K562 (cell line): ENCODE measurements around the gene TAOK2. TPM values are rescaled to one million over a fixed set of nuclear protein-coding genes. Genes with fewer than 3 reads are reported as not detected.
A peak's percentile ranks its signal among the peaks of the same experiment; 100 is the strongest.

Source experiments
- ATAC-seq: fragments of 200-7000 bp; cut with Tn5 transposase; 3 replicates; pipeline ENCODE4 v1.9.1; 2020; ENCODE audit warnings: moderate library complexity
- BruUV-seq: library from RNA; stranded (reverse); fragments of 400-500 nt; replicated peaks from 2 replicates; lab custom pipeline; 2021; lab: Mats Ljungman, UMichigan
- CTCF ChIA-PET: fragments of 300-600 bp; formaldehyde crosslinking; extraction: SDS; loops from one replicate; lab custom pipeline; 2021; ENCODE audit warnings: low intra/inter-chr PET ratio; lab: Yijun Ruan, JAX
- POLR2A ChIA-PET: fragments of 300-600, 350-650 bp; sonication (Branson Sonifier 250); formaldehyde crosslinking; extraction: SDS; loops from one replicate; lab custom pipeline; 2021; ENCODE audit warnings: antibody characterized with exemption, inconsistent platforms; lab: Yijun Ruan, JAX
- DNase-seq, 4 experiments: peaks; one replicate each; pipeline versions ENCODE4 v3.0.0 to v3.0.0-alpha.2; 2011 to 2018; ENCODE audit warnings: low spot score in 3 of 4, mixed read lengths in 3 of 4; ENCODE audit errors: extremely low read depth in 1 of 4
- FAIRE-seq: peaks from 2 replicates; lab custom pipeline; 2011; peaks lifted over from hg19 to GRCh38; lab: Jason Lieb, UNC
- H2AFZ ChIP-seq: 2 replicates; pipeline ENCODE4 v1.6.0; 2011; ENCODE audit warnings: low read depth, low read length, control low read depth, inconsistent platforms
- H3K27ac ChIP-seq: fragments of 200-600 bp; 3 replicates; pipeline ENCODE4 v1.8.0; 2011; ENCODE audit warnings: low read depth, mild to moderate bottlenecking, control low read depth, inconsistent platforms, low read length, moderate library complexity, mixed read lengths; ENCODE audit errors: extremely low read depth
- H3K27me3 ChIP-seq, 2 experiments: fragments of 300-600 bp in 1 of 2; 2 replicates in 1 of 2; 3 replicates in 1 of 2; pipeline versions ENCODE4 v1.6.0 to v1.8.0; 2011; ENCODE audit warnings: inconsistent platforms in 2 of 2, low read length in 2 of 2, mild to moderate bottlenecking in 1 of 2, mixed read lengths in 1 of 2, moderate library complexity in 1 of 2; ENCODE audit not compliant: control insufficient read depth in 2 of 2, insufficient read depth in 2 of 2
- H3K36me3 ChIP-seq: fragments of 300-600 bp; 3 replicates; pipeline ENCODE4 v1.8.0; 2011; ENCODE audit warnings: mild to moderate bottlenecking, low read length, inconsistent platforms; ENCODE audit not compliant: control insufficient read depth, insufficient read depth
- H3K4me1 ChIP-seq, 2 experiments: fragments of 200-600 bp in 1 of 2; replicated peaks in 1 of 2; 2 replicates in 1 of 2; 3 replicates in 1 of 2; pipeline versions ENCODE4 v1.5.1 to v1.8.0; 2011; ENCODE audit warnings: inconsistent platforms in 2 of 2, low read length in 2 of 2, mild to moderate bottlenecking in 1 of 2, mixed read lengths in 1 of 2, moderate library complexity in 1 of 2; ENCODE audit not compliant: control insufficient read depth in 2 of 2, insufficient read depth in 2 of 2
- H3K4me2 ChIP-seq: 2 replicates; pipeline ENCODE4 v1.6.1; 2011; ENCODE audit warnings: low read length, control low read depth, inconsistent platforms, mixed read lengths; ENCODE audit not compliant: insufficient read depth
- H3K4me3 ChIP-seq: fragments of 200-600 bp; sonication (generic), shearing (Covaris generic); 2 replicates; pipeline ENCODE4 v1.5.1; 2016; ENCODE audit warnings: control low read depth, inconsistent platforms
- H3K79me2 ChIP-seq: fragments of 200-600 bp; 3 replicates; pipeline ENCODE4 v1.8.0; 2011; ENCODE audit warnings: low read length, inconsistent platforms; ENCODE audit not compliant: control insufficient read depth, insufficient read depth
- H3K9ac ChIP-seq, 2 experiments: 2 replicates each; pipeline versions ENCODE4 v1.6.0 to v1.6.1; 2011; ENCODE audit warnings: low read depth in 2 of 2, low read length in 2 of 2, control low read depth in 1 of 2, inconsistent platforms in 1 of 2, mild to moderate bottlenecking in 1 of 2, mixed read lengths in 1 of 2; ENCODE audit not compliant: insufficient read depth in 1 of 2
- H3K9me1 ChIP-seq: one replicate; pipeline ENCODE4 v1.6.0; 2011; ENCODE audit warnings: inconsistent platforms, mild to moderate bottlenecking, low read length, moderate library complexity; ENCODE audit not compliant: control insufficient read depth, insufficient read depth
- H3K9me3 ChIP-seq: replicated peaks from 2 replicates; pipeline ENCODE4 v1.5.1; 2011; ENCODE audit warnings: low read depth, low read length, inconsistent platforms; ENCODE audit not compliant: control insufficient read depth, insufficient read depth
- H4K20me1 ChIP-seq: replicated peaks from 2 replicates; pipeline ENCODE4 v1.6.1; 2011; ENCODE audit warnings: low read length, inconsistent platforms, mixed read lengths; ENCODE audit not compliant: control insufficient read depth, insufficient read depth
- BACH1 ChIP-seq: fragments of 200-800 bp; sonication (Bioruptor generic); IDR thresholded peaks from 2 replicates; pipeline ENCODE4 v1.6.1; 2016; ENCODE audit warnings: missing genetic modification characterization, missing compliant biosample characterization
- BRD9 ChIP-seq: fragments of 450-650 bp; IDR thresholded peaks from 2 replicates; pipeline ENCODE4 v1.6.1; 2018; ENCODE audit warnings: low read depth; ENCODE audit not compliant: partially characterized antibody
- CBX5 ChIP-seq: IDR thresholded peaks from 2 replicates; pipeline ENCODE4 v1.6.1; 2014; ENCODE audit warnings: low read depth, borderline replicate concordance
- EP400 ChIP-seq: fragments of 450-650 bp; IDR thresholded peaks from 2 replicates; pipeline ENCODE4 v1.6.1; 2017; ENCODE audit warnings: antibody characterized with exemption, mild to moderate bottlenecking, moderate library complexity
- ETS2 ChIP-seq: IDR thresholded peaks from 2 replicates; pipeline ENCODE4 v1.6.1; 2016; ENCODE audit warnings: borderline replicate concordance, missing genetic modification characterization, mild to moderate bottlenecking, moderate library complexity, missing compliant biosample characterization; ENCODE audit not compliant: poor library complexity, severe bottlenecking
- GABPB2 ChIP-seq: fragments of 250-450 bp; sonication (Bioruptor Pico); conservative IDR thresholded peaks from 2 replicates; pipeline ENCODE4 v1.5.1; 2021; ENCODE audit warnings: mild to moderate bottlenecking
- HDAC1 ChIP-seq, 2 experiments: fragments of 450-650 bp; IDR thresholded peaks; 2 replicates each; pipeline ENCODE4 v1.6.1; 2016 to 2017; ENCODE audit warnings: inconsistent platforms in 1 of 2, mild to moderate bottlenecking in 1 of 2, moderate library complexity in 1 of 2
- IRF2 ChIP-seq: sonication (generic); formaldehyde crosslinking; IDR thresholded peaks from 2 replicates; pipeline ENCODE4 v1.8.1; 2022; ENCODE audit warnings: mild to moderate bottlenecking, missing genetic modification reagents
- KDM5B ChIP-seq: fragments of 200-600 bp; sonication (generic); IDR thresholded peaks from 2 replicates; pipeline ENCODE4 v1.6.1; 2012; ENCODE audit warnings: low read depth, mild to moderate bottlenecking, moderate library complexity, low read length, control low read depth, inconsistent platforms; ENCODE audit not compliant: insufficient replicate concordance
- MTA3 ChIP-seq: fragments of 450-650 bp; formaldehyde crosslinking; IDR thresholded peaks from 2 replicates; pipeline ENCODE4 v1.6.1; 2017; ENCODE audit warnings: mild to moderate bottlenecking, borderline replicate concordance
- NR2F6 ChIP-seq: fragments of 450-650 bp; formaldehyde crosslinking; IDR thresholded peaks from 2 replicates; pipeline ENCODE4 v1.4.0; 2020; ENCODE audit warnings: mild to moderate bottlenecking
- PHF8 ChIP-seq: fragments of 200-600 bp; sonication (generic); IDR thresholded peaks from 2 replicates; pipeline ENCODE4 v1.6.1; 2012; ENCODE audit warnings: mixed run types, mild to moderate bottlenecking, inconsistent platforms, low read length, moderate library complexity, borderline replicate concordance
- RCOR1 ChIP-seq, 2 experiments: IDR thresholded peaks; 2 replicates each; pipeline ENCODE4 v1.6.1; 2012; ENCODE audit warnings: low read depth in 2 of 2, low read length in 2 of 2, borderline replicate concordance in 1 of 2, improper control_type of control experiment in 1 of 2
- SAFB ChIP-seq: fragments of 200-400 bp; formaldehyde crosslinking; IDR thresholded peaks from 2 replicates; pipeline ENCODE4 v1.6.1; 2017; ENCODE audit warnings: low read depth, low read length, borderline replicate concordance
- SRSF3 ChIP-seq: fragments of 200-400 bp; formaldehyde crosslinking; IDR thresholded peaks from 2 replicates; pipeline ENCODE4 v1.6.1; 2016; ENCODE audit warnings: mild to moderate bottlenecking, low read length, moderate library complexity; ENCODE audit not compliant: insufficient read depth
- ZNF77 ChIP-seq: fragments of 250-450 bp; sonication (Bioruptor Pico); IDR thresholded peaks from 2 replicates; pipeline ENCODE4 v1.5.0; 2020
- WGBS: fragments of 100-300 bp; shearing (Covaris generic); methylation state at CpG from one replicate; pipeline ENCODE4 v1.1.6; 2016; ENCODE audit warnings: low coverage, mixed read lengths; ENCODE audit not compliant: insufficient coverage; ENCODE audit errors: missing lambda C conversion rate; 5-methylcytosine and 5-hydroxymethylcytosine counted together
- in situ Hi-C: fragments of 300-500 bp; cut with MboI; formaldehyde crosslinking; loops from 4 replicates; pipeline ENCODE4 v1.15.0; 2018; ENCODE audit warnings: inconsistent platforms, mixed read lengths
- intact Hi-C: fragments of 100-400 bp; cut with micrococcal nuclease; formaldehyde crosslinking; loops from 2 replicates; pipeline ENCODE4 v1.14.2; 2022
- polyA plus RNA-seq, 8 experiments: library from polyadenylated mRNA; depleted of rRNA in 4 of 8; stranded (reverse) in 5 of 8; unstranded in 3 of 8; fragments of >200 nt; fragmentation: Nextera tagmentation in 2 of 8; fragmentation: Illumina TruSeq in 1 of 8; extraction: Ambion mirVana in 2 of 8; extraction: Trizol in 1 of 8; gene quantifications; 2 replicates each; pipeline versions ENCODE4 v1.2.1 to v1.2.3, GENCODE V29; 2011 to 2014; ENCODE audit warnings: inconsistent platforms in 1 of 8, missing spikeins in 1 of 8
- total RNA-seq, 7 experiments: library from RNA; depleted of rRNA in 6 of 7; stranded (reverse); fragments of >200 nt in 6 of 7; fragmentation: Illumina TruSeq in 2 of 7; extraction: Trizol in 2 of 7; gene quantifications; 2 replicates each; pipeline versions ENCODE4 v1.2.1 to v1.2.3, GENCODE V29; 2011 to 2021; ENCODE audit warnings: low replicate concordance in 1 of 7
- TF ChIP-seq, protein P1 (sequence below): fragments of 250-450 bp; sonication (Bioruptor Pico); IDR thresholded peaks from 2 replicates; pipeline ENCODE4 v1.4.0; 2020
- TF ChIP-seq, protein P2 (sequence below): fragments of 450-650 bp; IDR thresholded peaks from 2 replicates; pipeline ENCODE4 v1.6.1; 2016; ENCODE audit warnings: borderline replicate concordance

TAOK2 gene
- total and polyA plus RNA-seq, 9 of the 15 experiments (the other 6 are each of a cell fraction or from before 2014, with no cell fraction given) = 0.10 to 41.8 (median 13.7) TPM

DNA sequence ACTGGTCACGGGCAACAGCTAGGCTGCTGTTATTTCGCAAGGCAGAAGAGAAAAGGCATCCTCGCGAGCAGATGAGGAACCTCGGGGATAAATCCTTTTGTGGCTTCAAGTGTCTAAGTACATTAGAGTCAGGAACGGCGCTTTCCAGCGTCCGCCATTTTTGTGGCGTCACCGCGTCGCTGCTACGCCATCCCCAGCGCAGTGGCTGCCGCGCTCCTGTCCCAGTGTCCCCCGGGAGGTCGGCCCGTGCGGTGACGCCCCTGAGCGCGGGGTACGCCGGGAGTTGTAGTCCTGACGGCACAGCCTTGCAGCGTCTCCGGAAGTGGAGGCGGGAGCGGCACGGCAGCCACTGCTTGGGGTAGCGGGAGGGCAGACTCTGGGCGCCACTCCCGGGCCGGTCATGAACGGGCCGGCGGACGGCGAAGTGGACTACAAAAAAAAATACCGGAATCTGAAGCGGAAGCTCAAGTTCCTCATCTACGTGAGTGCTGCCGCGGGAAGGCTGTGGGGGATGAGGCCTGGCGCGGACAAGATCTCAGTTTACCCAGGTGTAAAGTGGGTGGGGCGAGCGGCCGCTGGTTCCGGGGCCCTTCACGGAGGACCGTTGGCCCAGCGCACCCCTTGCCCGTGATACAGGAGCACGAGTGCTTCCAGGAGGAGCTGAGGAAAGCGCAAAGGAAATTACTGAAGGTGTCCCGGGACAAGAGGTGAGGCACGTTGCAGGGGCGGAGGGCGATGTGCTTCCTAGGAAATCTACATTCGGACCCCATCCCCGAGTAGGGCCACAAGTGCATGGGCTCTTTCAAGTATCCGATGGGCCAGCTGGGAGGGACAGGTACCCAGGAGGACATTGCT is 22.5 kb downstream of the TAOK2 start, which contains the start of gene INO80E:
Gene INO80E, plus strand, starts transcription at position 331 of the 855 bp plus-strand sequence. Its CDS starts 70 bp downstream, at position 401.
- Histone ChIP-seq H3K9ac (peak within 1 kb of the TSS; percentile 97 to 100), H3K27ac (peak within 1 kb of the TSS; percentile 100), H3K27me3 (no peaks in the 10 kb centered on the region), H4K20me1 (no peaks in the 10 kb centered on the region), H3K9me1 (no peaks in the 10 kb centered on the region), H3K4me3 (peak within 1 kb of the TSS; percentile 80), H3K4me1 (peaks cover 16 to 54% of the 10 kb centered on the region in 2 experiments; a peak in 4 of 5 replicates), H3K9me3 (no peaks in the 10 kb centered on the region), H3K36me3 (peaks cover 45% of the 10 kb centered on the region), H3K79me2 (peaks cover 15% of the 10 kb centered on the region), H2AFZ (peak within 1 kb of the TSS; percentile 98), H3K4me2 (peak within 1 kb of the TSS; percentile 96)
- intact Hi-C loops = loop anchor here (5.0 kb wide), 1 partner anchor 69 kb away; the partner anchor contains the start of gene KCTD13
- FAIRE-seq (peak; percentile 100), ATAC-seq (peak; percentile 97), DNase-seq (peak; percentile 95 to 98 (median 97))
- ChIA-PET CTCF (no interaction called here), POLR2A (interaction anchor here (0.6 to 1.1 kb wide), 5 partner anchors 13 to 269 kb away, joined by 3 to 4 read pairs (median 3); partner anchors contain the start of gene ASPHD1)
- under 1% methylated on average over 65 of the region's 65 CpGs for WGBS
- in situ Hi-C loops = no loop called here
- BruUV-seq = TSS peak; percentile 60
- TF ChIP-seq NR2F6 (CRISPR knock-in tag) (no peak), GABPB2 (CRISPR knock-in tag) (no peak), RCOR1 (IDR thresholded peaks at IDR 0.05; ENCODE audit: borderline replicate concordance in 1 of 2, low read depth in 2 of 2, low read length in 2 of 2) (0 out of 4 replicates have a peak, but pooled peaks of 1 of the 2 experiments have one; percentile 42), CBX5 (no peak), KDM5B (peak; percentile 92), EP400 (peak; percentile 93), HDAC1 (IDR thresholded peaks at IDR 0.05) (0 out of 4 replicates have a peak, but pooled peaks of 1 of the 2 experiments have one; percentile 4), ZNF77 (no peak), IRF2 (no peak), ETS2 (tag) (no peak), BRD9 (peak; percentile 18), SRSF3 (0 out of 2 replicates have a peak, but pooled peaks have one; percentile 68), MTA3 (peak; percentile 32; the same call in 1 of the 2 replicates), BACH1 (tag) (peak; percentile 44; the same call in 1 of the 2 replicates), PHF8 (peak; percentile 86), SAFB (no peak)
- TF ChIP-seq, protein P1, sequence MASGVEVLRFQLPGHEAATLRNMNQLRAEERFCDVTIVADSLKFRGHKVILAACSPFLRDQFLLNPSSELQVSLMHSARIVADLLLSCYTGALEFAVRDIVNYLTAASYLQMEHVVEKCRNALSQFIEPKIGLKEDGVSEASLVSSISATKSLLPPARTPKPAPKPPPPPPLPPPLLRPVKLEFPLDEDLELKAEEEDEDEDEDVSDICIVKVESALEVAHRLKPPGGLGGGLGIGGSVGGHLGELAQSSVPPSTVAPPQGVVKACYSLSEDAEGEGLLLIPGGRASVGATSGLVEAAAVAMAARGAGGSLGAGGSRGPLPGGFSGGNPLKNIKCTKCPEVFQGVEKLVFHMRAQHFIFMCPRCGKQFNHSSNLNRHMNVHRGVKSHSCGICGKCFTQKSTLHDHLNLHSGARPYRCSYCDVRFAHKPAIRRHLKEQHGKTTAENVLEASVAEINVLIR = peak; percentile 91
- TF ChIP-seq, protein P2, sequence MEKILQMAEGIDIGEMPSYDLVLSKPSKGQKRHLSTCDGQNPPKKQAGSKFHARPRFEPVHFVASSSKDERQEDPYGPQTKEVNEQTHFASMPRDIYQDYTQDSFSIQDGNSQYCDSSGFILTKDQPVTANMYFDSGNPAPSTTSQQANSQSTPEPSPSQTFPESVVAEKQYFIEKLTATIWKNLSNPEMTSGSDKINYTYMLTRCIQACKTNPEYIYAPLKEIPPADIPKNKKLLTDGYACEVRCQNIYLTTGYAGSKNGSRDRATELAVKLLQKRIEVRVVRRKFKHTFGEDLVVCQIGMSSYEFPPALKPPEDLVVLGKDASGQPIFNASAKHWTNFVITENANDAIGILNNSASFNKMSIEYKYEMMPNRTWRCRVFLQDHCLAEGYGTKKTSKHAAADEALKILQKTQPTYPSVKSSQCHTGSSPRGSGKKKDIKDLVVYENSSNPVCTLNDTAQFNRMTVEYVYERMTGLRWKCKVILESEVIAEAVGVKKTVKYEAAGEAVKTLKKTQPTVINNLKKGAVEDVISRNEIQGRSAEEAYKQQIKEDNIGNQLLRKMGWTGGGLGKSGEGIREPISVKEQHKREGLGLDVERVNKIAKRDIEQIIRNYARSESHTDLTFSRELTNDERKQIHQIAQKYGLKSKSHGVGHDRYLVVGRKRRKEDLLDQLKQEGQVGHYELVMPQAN = no peak; the same call in none of the 2 replicates
